ENCODE measurements around the gene NECAP2. TPM values are rescaled to one million over a fixed set of nuclear protein-coding genes. Genes with fewer than 3 reads are reported as not detected.

The NECAP2 gene
- total and polyA plus RNA-seq, 8 donors, result 25.5 to 78.1 (median 39.9) TPM

DNA sequence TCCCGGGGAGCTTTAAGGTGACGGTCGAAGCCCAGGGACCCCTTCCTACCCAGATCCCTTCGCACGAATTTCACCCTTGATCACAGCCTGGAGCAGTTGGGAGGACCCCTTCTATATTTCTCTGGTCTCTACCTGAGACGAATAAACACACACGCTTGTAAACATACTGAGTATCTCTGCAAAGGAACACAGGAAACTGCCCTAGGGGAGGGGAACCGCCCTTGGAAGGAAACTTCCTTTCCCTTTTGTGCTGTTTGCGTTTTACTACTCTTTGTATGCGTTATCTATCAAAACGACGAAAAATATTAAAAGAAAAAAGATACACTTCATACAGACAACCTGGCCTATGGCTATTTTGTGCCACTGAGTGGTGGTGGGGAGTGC lies 750 bp downstream of the NECAP2 start:
- H3K36me3 ChIP-seq, result peaks cover 23 to 37% (median 31%) of the 10 kb centered on the region in 4 donors
- TF ChIP-seq, protein P1, sequence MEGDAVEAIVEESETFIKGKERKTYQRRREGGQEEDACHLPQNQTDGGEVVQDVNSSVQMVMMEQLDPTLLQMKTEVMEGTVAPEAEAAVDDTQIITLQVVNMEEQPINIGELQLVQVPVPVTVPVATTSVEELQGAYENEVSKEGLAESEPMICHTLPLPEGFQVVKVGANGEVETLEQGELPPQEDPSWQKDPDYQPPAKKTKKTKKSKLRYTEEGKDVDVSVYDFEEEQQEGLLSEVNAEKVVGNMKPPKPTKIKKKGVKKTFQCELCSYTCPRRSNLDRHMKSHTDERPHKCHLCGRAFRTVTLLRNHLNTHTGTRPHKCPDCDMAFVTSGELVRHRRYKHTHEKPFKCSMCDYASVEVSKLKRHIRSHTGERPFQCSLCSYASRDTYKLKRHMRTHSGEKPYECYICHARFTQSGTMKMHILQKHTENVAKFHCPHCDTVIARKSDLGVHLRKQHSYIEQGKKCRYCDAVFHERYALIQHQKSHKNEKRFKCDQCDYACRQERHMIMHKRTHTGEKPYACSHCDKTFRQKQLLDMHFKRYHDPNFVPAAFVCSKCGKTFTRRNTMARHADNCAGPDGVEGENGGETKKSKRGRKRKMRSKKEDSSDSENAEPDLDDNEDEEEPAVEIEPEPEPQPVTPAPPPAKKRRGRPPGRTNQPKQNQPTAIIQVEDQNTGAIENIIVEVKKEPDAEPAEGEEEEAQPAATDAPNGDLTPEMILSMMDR (IDR thresholded peaks at IDR 0.05), result no peak
- TF ChIP-seq POLR2AphosphoS5 (IDR thresholded peaks at IDR 0.05), result peak in 1 of 3 donors; percentile 6
- H3K4me1 ChIP-seq, result peaks cover 17 to 39% (median 33%) of the 10 kb centered on the region in 4 donors
- H3K27me3 ChIP-seq, result no peaks in the 10 kb centered on the region
- WGBS, 5 donors, result 1 to 3% (median 1%) methylated on average over 12 of the region's 12 CpGs
- no peaks in the 10 kb centered on the region for H3K9me3 ChIP-seq
- peak overlapping the region; percentile 78 to 99 (median 96) for H3K4me3 ChIP-seq
- intact Hi-C loops (cut with DNase I; ENCODE audit: low total_unique reads), result no loop called here
- peak overlapping the region; percentile 68 to 87 (median 85) for H3K27ac ChIP-seq
- no peak for DNase-seq

GRCh38 chr1:16442265-16442664 lies 1.7 kb downstream of the NECAP2 start:
- Histone ChIP-seq H3K36me3 (peaks cover 30 to 47% (median 41%) of the 10 kb centered on the region in 4 donors), H3K27ac (no peak overlapping the region), H3K9me3 (no peaks in the 10 kb centered on the region), H3K27me3 (no peaks in the 10 kb centered on the region), H3K4me3 (peak overlapping the region in 1 of 4 donors; percentile 99), H3K4me1 (peaks cover 17 to 39% (median 33%) of the 10 kb centered on the region in 4 donors)
- peak in 1 of 2 donors; percentile 17 for DNase-seq
- intact Hi-C loops (cut with DNase I; ENCODE audit: low total_unique reads), result no loop called here
- 86 to 94% (median 89%) methylated on average over 7 of the region's 7 CpGs for WGBS, 5 donors
- no peak for TF ChIP-seq EP300 (IDR thresholded peaks at IDR 0.05)
- TF ChIP-seq POLR2AphosphoS5 (IDR thresholded peaks at IDR 0.05), result no peak
- TF ChIP-seq POLR2A (IDR thresholded peaks at IDR 0.05), result no peak
- TF ChIP-seq, protein P1 (IDR thresholded peaks at IDR 0.05), result no peak

DNA sequence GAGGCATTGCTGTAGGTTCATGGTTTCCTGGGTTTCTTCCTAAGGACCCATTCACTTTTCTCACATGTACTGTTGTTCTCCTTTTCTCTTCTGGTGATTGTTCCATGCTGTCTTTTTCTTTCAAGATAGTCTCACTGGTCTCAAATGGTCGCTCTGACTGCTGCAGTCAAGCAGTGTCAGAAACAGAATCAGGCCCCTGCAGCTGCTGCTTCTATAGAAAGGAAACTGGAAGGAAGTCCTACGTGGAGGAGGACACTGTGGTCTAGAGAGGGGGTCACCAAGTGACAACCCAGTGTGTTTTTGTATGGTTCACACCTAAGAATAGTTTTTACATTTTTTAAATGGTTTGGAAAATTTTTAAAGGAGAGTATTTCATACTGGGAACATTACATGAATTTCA lies 2.4 kb downstream of the NECAP2 start:
- H3K27ac ChIP-seq, result no peak overlapping the region
- TF ChIP-seq, protein P1 (IDR thresholded peaks at IDR 0.05), result no peak
- TF ChIP-seq POLR2AphosphoS5 (IDR thresholded peaks at IDR 0.05) (no peak), EP300 (IDR thresholded peaks at IDR 0.05) (no peak), POLR2A (IDR thresholded peaks at IDR 0.05) (no peak)

GRCh38 chr1:16443975-16444770 lies 3.6 kb downstream of the NECAP2 start:
- WGBS, 5 donors, result 76 to 84% (median 83%) methylated on average over 14 of the region's 14 CpGs
- no peak for DNase-seq
- no peaks in the 10 kb centered on the region for H3K27me3 ChIP-seq
- peaks cover 17 to 39% (median 33%) of the 10 kb centered on the region in 4 donors for H3K4me1 ChIP-seq
- intact Hi-C loops (cut with DNase I; ENCODE audit: low total_unique reads), result no loop called here
- H3K4me3 ChIP-seq, result no peak overlapping the region
- no peaks in the 10 kb centered on the region for H3K9me3 ChIP-seq
- TF ChIP-seq EP300 (IDR thresholded peaks at IDR 0.05), result no peak
- H3K36me3 ChIP-seq, result peaks cover 50 to 66% (median 60%) of the 10 kb centered on the region in 4 donors
- peak overlapping the region in 2 of 5 donors; percentile 1 to 9 for H3K27ac ChIP-seq

More for the DNA sequence above, 2.4 kb downstream of the NECAP2 start:
- H3K27me3 ChIP-seq, result no peaks in the 10 kb centered on the region
- peaks cover 17 to 39% (median 33%) of the 10 kb centered on the region in 4 donors for H3K4me1 ChIP-seq
- WGBS, 5 donors, result 53 to 76% (median 70%) methylated on average over 2 of the region's 2 CpGs
- no peaks in the 10 kb centered on the region for H3K9me3 ChIP-seq
- DNase-seq, result no peak
- intact Hi-C loops (cut with DNase I; ENCODE audit: low total_unique reads), result no loop called here
- no peak overlapping the region for H3K4me3 ChIP-seq
- H3K36me3 ChIP-seq, result peaks cover 37 to 54% (median 47%) of the 10 kb centered on the region in 4 donors

GRCh38 chr1:16445052-16445451 lies 4.5 kb downstream of the NECAP2 start:
- intact Hi-C loops (cut with DNase I; ENCODE audit: low total_unique reads), result no loop called here
- H3K9me3 ChIP-seq, result no peaks in the 10 kb centered on the region
- DNase-seq, result peak in 1 of 2 donors; percentile 19
- peaks cover 58 to 75% (median 68%) of the 10 kb centered on the region in 4 donors for H3K36me3 ChIP-seq
- no peak overlapping the region for H3K27ac ChIP-seq
- 78 to 93% (median 88%) methylated on average over 4 of the region's 4 CpGs for WGBS, 5 donors
- no peak overlapping the region for H3K4me3 ChIP-seq
- peaks cover 17 to 38% (median 31%) of the 10 kb centered on the region in 4 donors for H3K4me1 ChIP-seq
- TF ChIP-seq, protein P1 (IDR thresholded peaks at IDR 0.05), result no peak
- TF ChIP-seq POLR2A (IDR thresholded peaks at IDR 0.05) (no peak), EP300 (IDR thresholded peaks at IDR 0.05) (no peak), POLR2AphosphoS5 (IDR thresholded peaks at IDR 0.05) (no peak)
- H3K27me3 ChIP-seq, result no peaks in the 10 kb centered on the region

Measured in stomach (tissue), 9 donors.